Right kidney (tissue), 1 donor: ENCODE measurements around the gene EMID1.
A peak's percentile ranks its signal among the peaks of the same experiment; 100 is the strongest.

ENCODE experiments used
- DNase-seq: peaks from one replicate; pipeline ENCODE4 v3.0.0-alpha.2; 2016

Gene EMID1

DNA sequence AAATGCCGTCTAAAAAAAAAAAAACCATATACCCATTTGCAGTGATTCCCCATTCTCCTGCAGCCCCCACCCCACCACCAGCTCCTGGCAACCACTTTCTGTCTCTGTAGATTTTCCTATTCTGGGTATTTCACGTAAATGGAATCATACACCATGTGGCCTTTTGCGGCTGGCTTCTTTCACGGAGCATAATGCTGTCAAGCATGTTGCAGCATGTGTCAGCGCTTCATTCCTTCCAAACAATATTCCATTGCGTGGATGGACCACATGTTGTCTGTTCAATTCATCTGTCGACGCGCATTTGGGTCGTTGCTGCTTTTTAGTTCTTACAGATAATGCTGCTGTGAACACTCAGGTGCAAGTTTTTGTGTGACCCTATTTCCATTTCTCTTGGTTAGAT lies 14.8 kb upstream of the EMID1 start:
- no peak for DNase-seq

DNA sequence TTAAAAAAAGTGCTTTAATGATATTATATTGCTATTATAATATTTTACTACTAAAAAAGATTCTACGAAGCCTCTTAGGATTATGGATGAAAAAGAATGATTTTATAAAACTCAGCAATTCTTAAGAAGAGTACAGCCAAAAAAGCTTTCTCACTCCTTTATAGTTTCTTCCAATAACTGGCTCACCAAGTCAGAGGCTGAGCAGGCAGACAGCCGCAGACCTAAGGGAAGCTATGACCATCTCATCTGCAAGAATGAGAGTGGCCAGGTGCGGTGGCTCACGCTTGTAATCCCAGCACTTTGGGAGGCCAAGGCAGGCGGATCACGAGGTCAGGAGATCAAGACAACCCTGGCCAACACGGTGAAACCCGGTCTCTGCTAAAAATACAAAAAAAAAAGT lies 12.7 kb upstream of the EMID1 start:
- no peak for DNase-seq

DNA sequence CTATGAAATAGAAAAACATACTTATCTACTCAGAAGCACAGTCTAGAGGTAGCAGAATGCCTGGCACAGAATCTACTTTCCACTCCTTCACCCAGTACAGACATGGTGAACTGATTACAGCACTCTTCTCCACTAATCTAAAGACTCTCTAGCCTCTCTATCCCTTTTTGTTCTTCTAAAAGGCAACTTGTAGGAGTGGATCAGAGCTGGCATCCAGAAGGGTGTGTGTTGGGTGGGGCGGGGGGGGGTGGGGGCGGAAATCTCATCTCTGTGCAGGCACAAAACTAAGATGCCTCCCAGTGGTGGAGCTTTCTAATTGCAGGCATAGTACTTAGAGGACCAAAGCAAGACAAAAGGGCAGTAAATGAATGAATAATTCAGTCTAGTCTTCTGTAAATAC lies 11.5 kb upstream of the EMID1 start:
- DNase-seq, result no peak

DNA sequence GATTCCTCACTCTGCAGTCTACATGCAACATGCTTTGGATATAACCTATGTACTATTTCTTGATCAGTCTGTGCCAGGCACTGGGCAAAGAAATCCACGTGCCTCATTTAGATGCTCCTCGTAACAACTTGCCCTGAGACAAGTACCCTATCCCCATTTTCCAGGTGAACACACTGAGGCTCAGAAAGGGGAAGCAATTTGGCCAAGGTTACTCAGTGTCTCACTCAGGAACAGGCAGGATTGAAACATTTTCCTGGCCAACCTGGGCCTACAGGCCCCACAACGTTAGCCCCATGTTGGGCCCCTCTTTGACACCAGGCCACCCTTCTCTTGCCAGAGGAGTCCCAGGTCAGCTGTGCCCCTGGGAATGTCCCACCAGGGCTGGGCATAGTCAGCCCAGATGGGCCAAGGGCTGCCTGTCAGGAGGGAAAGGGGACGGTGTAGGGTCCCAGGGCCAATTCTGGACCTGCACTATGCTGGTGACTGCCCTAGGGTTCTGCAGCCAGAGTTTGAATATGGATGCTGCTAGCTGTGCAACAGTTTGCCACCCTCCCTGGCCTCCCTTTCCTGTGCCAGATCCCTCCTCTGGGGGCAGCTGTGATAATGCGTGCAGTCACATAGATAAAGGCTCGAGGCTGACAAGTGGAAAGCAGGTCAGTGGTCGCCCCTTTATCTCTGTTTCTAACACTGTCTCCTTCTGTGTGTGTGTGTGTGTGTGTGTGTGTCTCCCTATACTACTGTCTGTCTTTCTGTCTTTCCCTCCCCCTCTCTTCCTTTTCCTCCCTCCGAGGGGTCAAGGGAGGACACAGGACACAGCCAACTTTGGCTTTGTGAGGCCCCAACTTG lies 10.4 kb upstream of the EMID1 start:
- no peak for DNase-seq

DNA sequence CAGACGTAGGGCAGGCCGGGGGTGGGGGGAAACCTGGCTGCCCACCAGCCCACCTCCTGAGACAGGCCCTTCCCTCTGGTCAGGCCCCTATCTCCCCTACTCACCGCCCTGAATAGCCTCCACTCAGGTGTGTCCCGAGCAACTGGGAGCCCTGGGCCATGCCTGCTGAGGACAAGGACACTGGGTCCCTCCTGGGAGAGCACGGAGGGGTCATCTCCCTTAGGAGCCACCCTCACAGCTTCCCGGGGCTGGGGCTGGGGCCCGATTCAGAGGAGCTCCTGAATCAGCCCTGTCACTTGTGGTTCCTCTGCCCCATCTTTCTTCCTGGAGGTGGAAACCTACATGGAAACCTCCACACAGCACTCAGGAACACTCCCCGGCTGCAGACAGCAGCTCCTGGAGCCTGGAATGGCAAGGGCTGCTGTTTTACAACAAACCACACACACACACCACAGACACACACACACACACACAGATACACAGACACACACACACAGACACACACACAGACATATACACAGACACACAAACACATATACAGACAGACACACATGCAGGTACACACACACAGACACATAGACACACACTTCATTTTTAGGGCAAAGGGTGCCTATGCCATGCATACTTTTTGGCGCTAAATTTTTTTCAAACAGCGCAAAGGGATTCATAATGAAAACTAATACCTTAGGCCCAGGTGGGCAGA lies 9.6 kb upstream of the EMID1 start:
- DNase-seq, result no peak

DNA sequence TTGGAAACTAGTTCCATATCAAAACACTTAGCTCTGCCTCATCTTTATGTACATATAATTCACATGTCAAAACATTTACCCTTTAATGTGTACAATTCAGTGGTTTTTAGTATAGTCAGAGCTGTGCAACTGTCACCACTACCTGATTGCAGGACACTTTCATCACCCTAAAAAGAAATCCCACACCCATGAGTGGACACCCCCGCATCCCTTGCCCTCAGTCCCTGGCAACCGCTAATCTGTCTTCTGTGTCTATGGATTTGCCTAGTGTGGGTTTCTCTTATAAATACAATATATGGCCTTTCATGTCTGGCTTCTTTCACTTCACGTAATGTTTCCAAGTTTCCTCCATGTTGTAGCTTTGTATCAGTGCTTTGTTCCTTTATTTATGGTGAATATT lies 8.6 kb upstream of the EMID1 start:
- no peak for DNase-seq

DNA sequence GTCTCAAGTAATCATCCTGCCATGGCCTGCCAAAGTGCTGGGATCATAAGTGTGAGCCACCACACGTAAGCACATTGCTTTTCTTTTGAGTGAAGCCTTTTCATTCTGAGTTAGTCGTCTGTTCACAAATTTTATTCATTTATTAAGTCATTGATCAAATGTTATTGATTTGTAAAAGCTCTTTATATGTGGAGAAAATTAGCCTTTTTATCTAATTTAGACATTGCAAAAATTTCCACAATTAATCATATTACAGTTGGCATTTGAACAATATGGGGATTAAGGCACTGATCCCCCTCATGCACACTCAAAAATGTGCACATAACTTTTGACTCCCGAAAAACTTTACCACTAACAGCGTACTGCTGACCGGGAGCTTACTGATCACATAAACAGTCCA lies 7.5 kb upstream of the EMID1 start:
- no peak for DNase-seq

DNA sequence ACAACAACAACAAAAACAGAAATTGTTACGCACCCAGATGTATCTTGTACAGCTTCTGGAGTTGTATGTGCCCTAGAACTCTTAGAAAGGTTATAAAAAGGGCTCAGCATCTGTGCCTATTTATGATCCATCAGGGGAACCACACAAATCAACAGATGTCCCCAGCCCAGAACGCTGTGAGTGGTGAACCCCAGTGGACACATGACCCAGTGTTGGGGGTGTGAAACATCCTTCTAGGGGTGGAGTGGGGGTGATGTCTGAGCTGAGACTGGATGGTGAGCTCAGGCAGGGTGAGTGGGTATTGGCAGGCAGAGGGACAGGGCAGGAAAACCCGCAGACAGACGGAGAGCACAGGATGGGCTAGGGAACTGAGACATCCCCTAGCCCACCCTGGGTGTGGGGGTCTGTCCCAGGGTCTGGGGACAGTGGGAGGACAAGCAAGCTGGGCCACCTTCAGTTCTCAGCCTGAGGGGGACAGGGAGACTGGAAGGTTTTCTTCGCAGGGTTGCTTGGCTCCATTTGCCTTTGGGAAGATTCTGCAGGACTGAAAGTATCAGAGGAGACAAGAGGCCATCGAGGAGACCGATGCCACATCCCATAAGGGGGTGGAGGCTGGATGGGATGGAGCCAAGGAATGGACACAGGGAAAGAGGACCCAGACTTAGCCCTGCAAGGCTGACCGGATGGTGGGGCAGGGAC lies 5.8 kb upstream of the EMID1 start:
- DNase-seq, result no peak

DNA sequence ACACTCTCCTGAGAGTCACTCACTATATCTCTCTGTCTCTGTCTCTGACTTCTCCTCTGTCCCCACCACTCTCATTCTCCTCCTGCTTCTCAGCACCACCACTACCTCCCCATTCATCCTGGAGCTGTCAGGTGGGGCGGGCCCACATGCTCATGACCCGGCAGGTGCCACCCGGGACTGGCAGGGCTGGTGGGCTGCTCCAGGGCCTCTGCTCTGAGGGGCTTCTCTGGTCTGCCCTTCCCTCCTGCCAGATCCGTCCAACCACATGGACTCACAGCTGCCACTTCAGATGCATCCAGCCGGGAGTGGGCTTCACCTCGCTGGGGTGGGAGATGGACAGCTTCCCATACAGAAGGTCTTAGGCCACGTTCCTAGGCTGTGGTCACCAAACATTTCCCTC lies 4.8 kb upstream of the EMID1 start:
- DNase-seq, result no peak

DNA sequence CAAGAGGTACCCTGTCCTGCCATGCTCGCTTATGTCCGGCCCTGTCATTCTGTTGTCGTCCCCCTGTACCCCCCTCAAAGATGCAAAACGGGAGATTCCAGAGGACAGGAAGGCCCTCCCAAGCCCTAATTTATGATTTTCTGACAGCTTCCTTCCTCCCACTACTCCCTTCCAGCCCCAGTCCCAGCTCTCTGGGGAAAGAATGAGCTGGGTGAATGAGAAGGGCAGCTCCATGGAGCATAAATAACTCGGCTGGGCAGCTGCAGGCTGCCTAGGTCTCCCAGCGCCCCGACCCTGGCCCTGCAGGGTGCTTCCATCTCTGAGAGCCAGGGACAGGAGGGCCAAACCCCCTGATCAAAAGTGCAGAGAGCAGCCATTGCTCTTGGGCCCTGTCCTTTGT lies 3.9 kb upstream of the EMID1 start:
- peak; percentile 77 for DNase-seq

DNA sequence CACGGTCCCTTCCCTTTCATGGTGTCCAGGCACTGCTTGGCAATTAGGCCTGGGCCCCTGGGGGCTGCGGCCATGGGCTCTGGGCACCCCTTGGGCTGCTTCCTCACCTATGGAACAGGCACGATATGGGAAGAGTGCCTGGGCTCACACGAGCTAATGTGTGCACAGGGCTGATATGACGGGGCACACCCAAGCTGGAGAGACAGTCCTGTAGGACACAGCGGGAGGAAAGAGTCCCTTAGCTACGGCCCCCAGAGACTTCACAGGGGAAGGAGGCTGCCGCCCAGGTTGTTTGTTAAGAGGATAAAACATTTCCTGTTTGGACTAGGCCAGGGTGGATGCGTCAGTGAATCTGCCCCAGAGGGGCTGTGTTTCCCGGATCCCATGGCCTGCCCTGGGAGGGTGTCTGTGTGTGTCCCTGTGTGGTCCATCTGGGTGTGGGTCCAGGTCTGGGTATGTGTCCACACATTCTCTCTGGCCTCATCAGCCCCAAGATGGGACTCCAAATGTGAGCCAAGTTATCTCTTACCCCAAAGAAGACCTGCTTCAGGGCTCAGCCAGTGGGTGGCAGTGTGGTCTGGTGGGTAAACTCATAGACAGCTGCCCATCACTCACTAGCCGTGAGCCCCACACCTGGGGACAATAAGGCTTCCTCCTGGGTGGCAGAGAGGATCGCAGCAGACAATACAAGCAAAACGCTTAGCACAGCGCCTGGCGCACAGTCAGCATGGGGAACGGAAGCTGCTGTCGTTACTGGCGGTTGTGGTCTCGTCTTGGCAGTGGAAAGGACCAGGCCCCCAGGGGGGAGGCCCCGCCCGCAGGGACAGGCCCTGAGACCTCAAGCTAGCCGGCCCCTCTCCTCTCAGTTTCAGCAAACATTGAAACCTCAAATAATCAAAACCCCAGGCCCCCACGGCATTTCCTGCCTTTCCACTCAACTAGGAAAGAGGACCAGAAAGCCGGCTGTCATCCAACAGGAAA lies 3.2 kb upstream of the EMID1 start:
- DNase-seq, result no peak

DNA sequence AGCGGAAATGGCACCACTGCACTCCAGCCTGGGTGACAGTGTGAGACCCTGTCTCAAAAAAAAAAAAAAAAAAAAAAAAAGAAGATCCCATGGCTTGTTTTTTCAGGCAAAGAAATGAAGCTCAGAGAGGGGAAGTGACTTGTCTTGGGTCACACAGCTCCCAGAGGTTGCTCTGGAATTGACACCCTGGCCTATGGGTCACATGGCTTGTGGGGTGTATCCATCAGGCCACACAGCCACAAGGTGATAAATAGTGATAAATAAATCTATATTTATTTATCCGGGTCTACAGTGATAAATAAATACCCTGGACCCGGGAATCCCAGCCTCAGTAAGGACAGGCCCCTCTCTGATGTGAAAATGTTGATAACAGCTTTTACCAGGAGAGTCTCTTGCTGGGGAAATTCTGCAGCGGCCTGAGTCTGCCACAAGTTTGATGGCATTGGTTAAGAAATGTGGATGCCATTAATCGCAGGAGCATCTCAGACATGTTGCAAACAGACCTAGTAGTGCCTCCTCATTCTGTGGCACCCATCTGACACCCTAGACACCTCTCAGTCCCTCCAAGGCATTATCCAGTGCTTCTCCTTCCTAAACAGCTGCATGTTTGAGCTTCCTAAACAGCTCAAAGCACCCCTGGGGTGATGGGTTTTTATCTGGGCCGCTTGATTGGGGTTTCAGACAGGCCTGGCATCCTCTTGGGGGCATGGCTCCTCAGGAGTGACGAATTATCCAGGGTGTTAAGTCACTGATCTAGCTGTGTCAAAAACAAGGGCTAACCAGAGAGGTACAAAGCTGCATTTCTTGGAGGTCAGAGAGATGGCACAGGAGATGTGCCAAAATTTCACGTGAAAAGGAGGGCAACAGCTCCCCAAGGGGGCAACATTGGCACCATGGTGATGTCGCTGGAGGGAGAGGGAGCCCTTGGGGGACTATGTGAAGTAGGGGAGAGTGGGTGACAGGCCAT lies 1.9 kb upstream of the EMID1 start:
- DNase-seq, result no peak

DNA sequence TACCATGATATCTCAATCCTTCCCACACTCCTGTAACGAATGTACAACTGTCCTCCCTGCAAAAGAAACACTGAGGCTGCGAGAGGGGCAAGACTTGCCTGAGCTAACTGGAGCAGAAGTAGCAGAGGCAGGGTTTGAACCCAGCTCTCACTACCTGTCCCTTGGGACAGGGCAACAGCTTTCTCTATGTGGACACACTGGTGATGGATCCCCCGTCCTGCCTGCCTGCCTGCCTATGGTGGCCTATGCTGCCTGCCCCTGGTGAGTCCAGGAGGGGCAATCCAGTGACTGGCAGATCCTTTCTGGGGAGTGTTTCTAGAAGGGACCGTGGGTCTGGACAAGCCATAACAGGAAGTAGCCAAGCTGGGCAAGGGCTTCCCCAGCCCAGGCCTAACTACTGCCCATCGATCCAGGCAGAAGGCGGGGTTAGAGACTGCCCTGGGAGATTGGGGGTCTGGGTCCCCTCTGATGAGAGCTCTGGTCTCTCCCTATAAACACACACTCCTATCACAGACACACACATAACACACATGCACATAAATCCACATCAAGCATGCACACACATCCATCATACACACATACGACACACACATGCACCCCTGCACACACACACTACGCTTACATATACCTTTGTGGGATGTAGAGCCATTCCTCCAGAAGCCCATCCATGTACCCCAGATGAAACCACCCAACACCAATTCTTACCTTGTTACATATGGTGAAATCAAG lies 1.1 kb upstream of the EMID1 start:
- no peak for DNase-seq

DNA sequence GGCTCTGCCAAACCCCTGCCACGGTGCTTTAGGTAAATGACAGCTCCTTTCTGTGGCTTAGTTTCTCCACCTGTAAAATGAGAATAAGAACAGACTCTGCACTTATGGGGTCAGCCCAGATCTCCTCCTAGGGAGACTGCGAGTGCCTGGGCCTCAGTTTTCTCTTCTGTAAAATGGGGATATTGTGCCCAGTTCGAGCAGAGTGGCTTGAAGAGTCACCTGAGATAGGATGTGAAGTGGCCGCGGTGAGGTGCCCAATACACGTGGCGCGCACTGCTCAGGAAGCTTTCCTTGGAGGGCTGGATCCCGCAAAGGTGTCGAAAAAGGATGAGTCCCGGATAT lies 473 bp upstream of the EMID1 start:
- DNase-seq, result peak; percentile 63

DNA sequence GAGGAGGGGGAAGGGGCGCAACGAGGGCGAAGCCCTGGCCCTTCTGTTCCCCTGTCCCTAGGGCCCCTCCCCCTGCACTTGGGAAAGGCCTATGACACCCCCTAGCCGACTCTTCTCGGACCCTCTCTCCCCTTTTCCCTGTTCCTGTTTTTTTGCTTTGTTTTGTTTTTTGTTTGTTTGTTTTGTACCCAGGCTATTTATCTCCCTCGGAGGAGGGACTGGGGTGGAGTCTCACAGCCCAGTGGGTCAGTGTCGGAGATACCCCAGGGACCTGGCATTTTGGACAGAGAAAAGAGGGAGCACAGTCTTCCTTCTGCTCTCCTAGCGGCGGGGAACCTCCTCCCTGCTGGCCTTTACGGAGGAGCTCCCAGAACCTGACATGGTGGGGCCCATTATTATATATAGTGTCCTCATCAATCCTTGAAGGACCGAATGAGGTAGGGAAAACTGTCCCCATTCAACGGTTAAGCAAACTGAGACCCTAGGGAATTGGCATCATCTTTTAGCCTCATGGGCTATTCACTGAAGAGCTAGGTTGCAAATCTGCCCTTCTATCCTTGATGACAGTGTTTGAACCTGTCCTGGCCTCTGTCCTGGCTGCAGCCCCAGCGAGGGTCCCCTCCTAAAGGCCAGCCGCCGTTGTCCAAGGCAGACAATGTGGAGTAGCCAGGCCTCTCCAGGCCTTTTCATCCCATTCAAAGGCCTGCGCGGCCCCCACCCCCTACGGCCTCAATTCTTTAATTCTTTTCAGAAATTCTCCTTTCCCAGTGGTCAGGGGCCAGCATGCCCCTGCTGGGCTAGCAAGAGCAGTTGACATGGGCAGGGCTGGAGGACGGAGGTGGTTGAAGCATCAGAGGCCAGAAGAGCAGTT lies 911 bp downstream of the EMID1 start:
- DNase-seq, result no peak

DNA sequence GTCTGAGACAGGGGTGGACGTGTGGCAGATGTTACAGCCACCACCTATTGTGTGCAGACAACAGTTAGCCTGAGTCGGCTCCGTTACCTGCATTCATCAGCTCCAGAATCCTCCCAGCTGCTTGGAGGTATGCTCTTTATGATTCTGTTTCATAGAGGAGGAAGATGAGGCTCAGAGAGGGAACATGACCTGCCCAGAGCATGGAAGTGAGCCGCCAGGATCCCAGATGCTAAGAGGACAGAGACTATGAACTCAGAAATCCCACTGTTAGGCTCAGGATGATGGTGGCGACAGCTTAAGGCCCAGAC lies 1.5 kb downstream of the EMID1 start:
- DNase-seq, result no peak

DNA sequence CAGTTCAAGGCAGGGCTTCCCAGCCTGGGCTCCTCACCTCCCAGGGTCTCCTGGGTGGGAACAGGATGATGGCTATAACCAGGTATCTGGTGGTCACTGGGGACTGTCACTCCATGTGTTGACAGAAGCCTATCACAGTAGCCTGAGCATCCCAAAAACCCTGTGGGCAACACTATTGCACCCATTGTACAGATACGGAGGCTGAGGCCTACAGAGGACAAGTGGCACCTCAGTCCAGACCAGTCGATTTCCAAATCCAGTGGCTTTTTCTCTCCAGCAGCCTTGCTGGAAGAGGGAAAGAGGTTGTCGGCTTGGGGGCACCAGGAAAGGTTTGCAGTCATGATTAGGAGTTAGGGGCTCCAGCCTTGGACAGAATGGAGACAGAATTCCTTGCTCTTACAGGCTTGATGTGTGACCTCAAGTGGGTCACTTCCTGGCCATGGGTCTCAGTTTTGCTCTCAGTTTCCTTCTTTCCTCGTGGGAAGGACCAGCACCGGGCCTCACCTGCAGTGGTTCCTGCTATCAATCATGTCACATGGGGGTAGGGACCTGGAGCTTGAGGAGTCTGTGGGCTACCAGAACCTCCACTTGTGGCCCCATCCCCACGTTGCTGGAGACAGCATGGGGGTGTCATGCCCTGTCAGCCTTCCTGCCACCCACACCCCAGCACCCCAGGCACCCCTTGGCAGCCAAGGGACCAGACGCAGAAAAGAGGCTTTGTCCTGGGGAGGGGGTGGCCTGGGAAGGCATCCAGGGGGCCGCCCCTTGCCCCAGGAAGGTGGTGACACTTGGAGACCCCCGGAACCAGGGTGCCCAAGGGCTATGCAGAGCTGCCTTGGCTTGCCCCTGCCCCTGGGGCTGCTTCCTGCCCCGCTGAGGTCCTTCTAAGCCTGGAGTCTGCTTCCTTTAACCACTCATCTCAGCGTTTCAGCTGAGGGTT lies 2.1 kb downstream of the EMID1 start:
- no peak for DNase-seq

DNA sequence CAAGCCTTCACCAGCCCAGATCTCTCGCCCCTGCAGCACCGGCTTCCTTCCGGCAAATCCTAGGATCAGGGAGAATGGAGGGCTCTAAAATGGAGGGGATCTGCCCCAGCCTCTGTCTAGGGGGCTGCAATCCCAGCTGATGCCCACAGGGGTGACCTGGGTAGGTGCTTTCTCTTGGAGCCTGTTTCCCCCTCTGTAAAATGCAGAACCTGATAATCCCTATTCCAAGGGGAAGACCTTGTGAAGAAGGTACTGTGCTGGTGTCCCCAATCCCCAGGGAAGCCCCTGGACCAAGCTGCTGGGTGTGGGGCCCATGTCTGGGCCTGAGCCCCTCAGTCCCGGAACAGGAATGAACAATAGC lies 2.8 kb downstream of the EMID1 start:
- DNase-seq, result no peak
